GM18505 (cell line): ENCODE measurements around the gene PPP1CB.

Source experiments
- ATAC-seq: cut with Tn5 transposase; IDR thresholded peaks from one replicate; pipeline ENCODE4 v1.9.1; 2021; ENCODE audit not compliant: unreplicated experiment
- POLR2A ChIP-seq: IDR thresholded peaks from 4 replicates; pipeline ENCODE4 v1.6.1; 2011; ENCODE audit warnings: borderline replicate concordance; ENCODE audit not compliant: insufficient read depth, insufficient read length; ENCODE audit errors: extremely low read depth

PPP1CB gene

DNA sequence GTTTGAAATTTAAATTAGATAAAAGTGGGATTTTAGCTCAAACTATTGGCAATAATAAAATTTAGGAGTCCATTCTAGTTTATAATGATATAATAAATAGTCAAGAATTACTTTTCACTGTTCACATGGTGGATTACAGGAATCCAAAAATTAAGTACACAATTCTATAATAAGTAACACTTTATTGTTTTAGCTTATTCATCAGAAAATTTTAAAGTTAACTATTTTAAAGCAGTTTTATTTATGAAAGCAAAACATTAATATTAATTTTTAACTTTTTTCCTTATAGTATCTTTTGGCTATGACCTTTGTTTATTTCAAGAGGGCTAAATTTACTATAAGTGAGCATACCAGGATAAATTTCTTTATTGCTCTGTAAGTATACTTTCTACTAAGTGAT lies 70.4 kb downstream of the PPP1CB start:
- no peak for TF ChIP-seq POLR2A
- no peak for ATAC-seq

GRCh38 chr2:28824207-28824606 lies 72.6 kb downstream of the PPP1CB start:
- TF ChIP-seq POLR2A = no peak
- ATAC-seq = no peak

- no peak for ATAC-seq
- TF ChIP-seq POLR2A = no peak
Measured at GRCh38 chr2:28824870-28825269, 73.2 kb downstream of the PPP1CB start.

DNA sequence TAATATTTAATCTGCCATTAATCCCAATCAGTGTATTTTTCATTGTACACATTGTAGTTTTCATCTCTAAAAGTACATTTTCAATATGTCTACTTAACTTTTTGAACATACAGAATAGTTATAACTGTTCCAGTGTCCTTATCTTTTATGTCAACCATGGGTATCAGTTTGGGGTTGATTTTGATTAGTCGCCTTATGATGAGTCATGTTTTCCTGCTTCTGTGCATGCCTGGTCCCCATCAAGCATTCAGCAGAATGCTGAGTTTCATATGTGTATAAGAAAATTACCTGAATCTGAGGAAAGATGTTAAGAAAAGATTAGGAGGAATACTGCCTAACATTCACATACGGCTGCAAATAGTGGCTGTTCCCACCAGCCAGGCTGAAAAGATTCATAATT lies 76.8 kb downstream of the PPP1CB start:
- ATAC-seq = no peak
- TF ChIP-seq POLR2A = no peak

- TF ChIP-seq POLR2A = no peak
- ATAC-seq = no peak
Measured at GRCh38 chr2:28833740-28834470, 82.3 kb downstream of the PPP1CB start.

DNA sequence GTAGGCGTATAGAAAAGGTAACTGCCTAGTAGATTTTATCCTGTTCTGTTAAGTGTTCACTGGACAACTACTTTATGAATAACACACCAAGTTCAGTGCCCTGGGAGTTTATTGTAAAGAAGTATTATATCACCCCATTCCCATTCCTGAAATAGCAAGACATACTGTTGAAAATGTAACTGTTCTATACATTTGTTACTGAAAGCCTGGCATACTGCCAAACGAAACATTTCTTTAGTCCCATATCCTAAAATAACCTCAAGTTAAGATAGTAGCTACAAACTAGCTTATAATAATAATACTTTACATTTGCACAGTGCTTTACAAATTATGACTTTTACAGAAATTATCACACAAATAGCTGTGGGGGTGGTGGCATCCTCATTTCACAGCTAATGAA lies 84.2 kb downstream of the PPP1CB start:
- TF ChIP-seq POLR2A = no peak
- no peak for ATAC-seq

- no peak for TF ChIP-seq POLR2A
Measured at GRCh38 chr2:28838971-28839370, 87.3 kb downstream of the PPP1CB start.

GRCh38 chr2:28842042-28842441 lies 90.4 kb downstream of the PPP1CB start:
- no peak for ATAC-seq
- TF ChIP-seq POLR2A = no peak

More at GRCh38 chr2:28838971-28839370, 87.3 kb downstream of the PPP1CB start:
- no peak for ATAC-seq
